Measurements from ENCODE around the gene ROCK1. TPM values are rescaled to one million over a fixed set of nuclear protein-coding genes. Genes with fewer than 3 reads are reported as not detected.

Gene ROCK1
- total and polyA plus RNA-seq, 4 donors, result 7.4 to 28.7 (median 18.7) TPM

GRCh38 chr18:21129566-21130216, 18.1 kb upstream of the ROCK1 start:
- no peak overlapping the region for H3K4me3 ChIP-seq (ENCODE audit: low read depth in 1 of 3, low read length in 3 of 3)
- H3K27ac ChIP-seq (ENCODE audit: low read depth in 1 of 2, low read length in 2 of 2), result no peak overlapping the region
- no peaks in the 10 kb centered on the region for H3K4me1 ChIP-seq (ENCODE audit: control insufficient read depth in 4 of 4, insufficient read depth in 4 of 4, low read length in 3 of 4)
- H3K27me3 ChIP-seq (ENCODE audit: control insufficient read depth in 4 of 4, insufficient read depth in 4 of 4, low read length in 3 of 4), result no peaks in the 10 kb centered on the region
- DNase-seq (ENCODE audit: low spot score), result no peak
- no peaks in the 10 kb centered on the region for H3K36me3 ChIP-seq (ENCODE audit: control insufficient read depth in 4 of 4, insufficient read depth in 3 of 4, low read depth in 1 of 4, low read length in 3 of 4)
- no peak overlapping the region for H3K9ac ChIP-seq (ENCODE audit: low read depth in 1 of 2, low read length in 2 of 2)
- TF ChIP-seq EGR1 (IDR thresholded peaks at IDR 0.05; ENCODE audit: low read depth in 2 of 2), result no peak
- no peak for TF ChIP-seq FOXA1 (IDR thresholded peaks at IDR 0.05)
- TF ChIP-seq MAX (IDR thresholded peaks at IDR 0.05), result no peak
- no peak for TF ChIP-seq RXRA (IDR thresholded peaks at IDR 0.05)
- TF ChIP-seq GABPA (IDR thresholded peaks at IDR 0.05 in 1 of 2, conservative IDR thresholded peaks at IDR 0.05 in 1 of 2), result no peak
- no peak for TF ChIP-seq RAD21 (IDR thresholded peaks at IDR 0.05)
- no peak for TF ChIP-seq HNF4A (conservative IDR thresholded peaks at IDR 0.05)
- no peak for TF ChIP-seq TAF1 (conservative IDR thresholded peaks at IDR 0.05)
- no peak for TF ChIP-seq JUND (IDR thresholded peaks at IDR 0.05)
- TF ChIP-seq SP1 (IDR thresholded peaks at IDR 0.05), result no peak
- TF ChIP-seq NR2F2 (IDR thresholded peaks at IDR 0.05), result no peak
- TF ChIP-seq HNF4G (IDR thresholded peaks at IDR 0.05), result no peak
- no peak for TF ChIP-seq REST (IDR thresholded peaks at IDR 0.05)
- 62% methylated on average over 4 of the region's 4 CpGs for WGBS
- no peaks in the 10 kb centered on the region for H3K9me3 ChIP-seq (ENCODE audit: control insufficient read depth in 4 of 4, low read length in 3 of 4)

- no peaks in the 10 kb centered on the region for H3K36me3 ChIP-seq (ENCODE audit: control insufficient read depth in 4 of 4, insufficient read depth in 3 of 4, low read depth in 1 of 4, low read length in 3 of 4)
- H3K27ac ChIP-seq (ENCODE audit: low read depth in 1 of 2, low read length in 2 of 2), result no peak overlapping the region
- H3K4me1 ChIP-seq (ENCODE audit: control insufficient read depth in 4 of 4, insufficient read depth in 4 of 4, low read length in 3 of 4), result no peaks in the 10 kb centered on the region
- no peaks in the 10 kb centered on the region for H3K27me3 ChIP-seq (ENCODE audit: control insufficient read depth in 4 of 4, insufficient read depth in 4 of 4, low read length in 3 of 4)
- TF ChIP-seq REST (IDR thresholded peaks at IDR 0.05) (no peak), SP1 (IDR thresholded peaks at IDR 0.05) (no peak), GABPA (IDR thresholded peaks at IDR 0.05 in 1 of 2, conservative IDR thresholded peaks at IDR 0.05 in 1 of 2) (no peak), JUND (IDR thresholded peaks at IDR 0.05) (no peak), HNF4G (IDR thresholded peaks at IDR 0.05) (no peak)
- no peak overlapping the region for H3K9ac ChIP-seq (ENCODE audit: low read depth in 1 of 2, low read length in 2 of 2)
- H3K4me3 ChIP-seq (ENCODE audit: low read depth in 1 of 3, low read length in 3 of 3), result no peak overlapping the region
- 85% methylated on average over 5 of the region's 5 CpGs for WGBS
- H3K9me3 ChIP-seq (ENCODE audit: control insufficient read depth in 4 of 4, low read length in 3 of 4), result no peaks in the 10 kb centered on the region
- DNase-seq (ENCODE audit: low spot score), result no peak
Observed at GRCh38 chr18:21123290-21123926, 11.8 kb upstream of the ROCK1 start.

Measured in liver (tissue), 9 donors.